Thymus (tissue), 11 donors: ENCODE data around the gene BICC1. TPM values are rescaled to one million over a fixed set of nuclear protein-coding genes. Genes with fewer than 3 reads are reported as not detected.

Experiments used
- DNase-seq, 9 donors: peaks; one replicate each; pipeline ENCODE4 v3.0.0-alpha.2; 2013; ENCODE audit warnings: low spot score in 9 of 9, low read depth in 6 of 9, missing footprints in 1 of 9
- H3K27ac ChIP-seq, 2 donors: one replicate each; pipeline ENCODE4 v1.5.1; 2013; ENCODE audit warnings: control low read depth in 1 of 2, low read depth in 1 of 2, low read length in 1 of 2, mild to moderate bottlenecking in 1 of 2, moderate library complexity in 1 of 2
- H3K27me3 ChIP-seq, 2 donors: one replicate each; pipeline ENCODE4 v1.5.1; 2013; ENCODE audit warnings: low read length in 1 of 2; ENCODE audit not compliant: control insufficient read depth in 2 of 2, insufficient read depth in 1 of 2
- H3K36me3 ChIP-seq, 2 donors: one replicate each; pipeline ENCODE4 v1.5.1; 2013; ENCODE audit warnings: low read length in 1 of 2, mild to moderate bottlenecking in 1 of 2, moderate library complexity in 1 of 2; ENCODE audit not compliant: control insufficient read depth in 2 of 2, insufficient read depth in 2 of 2
- H3K4me1 ChIP-seq, 2 donors: one replicate each; pipeline ENCODE4 v1.5.1; 2013; ENCODE audit warnings: low read length in 2 of 2; ENCODE audit not compliant: control insufficient read depth in 2 of 2, insufficient read depth in 2 of 2
- H3K4me3 ChIP-seq, 2 donors: one replicate each; pipeline ENCODE4 v1.5.1; 2013; ENCODE audit warnings: low read length in 2 of 2, control low read depth in 1 of 2, mild to moderate bottlenecking in 1 of 2
- H3K9me3 ChIP-seq, 2 donors: one replicate each; pipeline ENCODE4 v1.5.1; 2013; ENCODE audit warnings: low read length in 1 of 2, mild to moderate bottlenecking in 1 of 2; ENCODE audit not compliant: control insufficient read depth in 2 of 2, insufficient read depth in 1 of 2
- WGBS: extraction: QIAGEN DNeasy Blood & Tissue Kit; methylation state at CpG from one replicate; pipeline ENCODE4 v1.1.7; 2013; 5-methylcytosine and 5-hydroxymethylcytosine counted together
- polyA plus RNA-seq: library from polyadenylated mRNA; stranded (reverse); fragments of 200-250 nt; gene quantifications from one replicate; pipeline ENCODE4 v1.2.3, GENCODE V29; 2013
- total RNA-seq: library from RNA; stranded (reverse); fragments of 120-200 nt; gene quantifications from one replicate; pipeline ENCODE4 v1.2.4, GENCODE V29; 2013
- donor health status: healthy.

The BICC1 gene
- total and polyA plus RNA-seq, 2 donors, result 1.8 to 1.9 TPM

DNA sequence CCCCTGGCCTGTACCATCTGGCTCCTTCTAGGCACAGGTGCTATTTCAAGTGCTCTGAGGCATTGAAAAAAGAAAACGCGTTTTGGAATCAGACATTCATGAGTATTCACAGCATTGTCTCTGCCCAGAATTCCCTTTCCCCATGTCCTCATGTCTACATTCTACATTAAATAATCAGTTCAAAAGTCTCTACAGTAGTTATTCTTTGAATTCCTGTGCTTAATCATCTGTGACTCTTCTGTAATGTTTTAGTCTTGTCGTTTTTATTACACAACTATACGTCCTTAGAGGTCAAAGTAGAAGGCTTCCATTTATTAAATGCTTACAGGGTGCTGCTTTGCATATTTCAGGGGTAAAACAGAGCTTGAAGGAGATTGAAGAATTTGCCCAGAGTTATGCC, 95.7 kb downstream of the BICC1 start:
- Histone ChIP-seq H3K9me3 (no peaks in the 10 kb centered on the region), H3K4me1 (no peaks in the 10 kb centered on the region), H3K4me3 (no peak overlapping the region), H3K27ac (no peak overlapping the region), H3K27me3 (no peaks in the 10 kb centered on the region), H3K36me3 (no peaks in the 10 kb centered on the region)
- WGBS, result 90% methylated on average over 4 of the region's 4 CpGs
- DNase-seq, result no peak

DNA sequence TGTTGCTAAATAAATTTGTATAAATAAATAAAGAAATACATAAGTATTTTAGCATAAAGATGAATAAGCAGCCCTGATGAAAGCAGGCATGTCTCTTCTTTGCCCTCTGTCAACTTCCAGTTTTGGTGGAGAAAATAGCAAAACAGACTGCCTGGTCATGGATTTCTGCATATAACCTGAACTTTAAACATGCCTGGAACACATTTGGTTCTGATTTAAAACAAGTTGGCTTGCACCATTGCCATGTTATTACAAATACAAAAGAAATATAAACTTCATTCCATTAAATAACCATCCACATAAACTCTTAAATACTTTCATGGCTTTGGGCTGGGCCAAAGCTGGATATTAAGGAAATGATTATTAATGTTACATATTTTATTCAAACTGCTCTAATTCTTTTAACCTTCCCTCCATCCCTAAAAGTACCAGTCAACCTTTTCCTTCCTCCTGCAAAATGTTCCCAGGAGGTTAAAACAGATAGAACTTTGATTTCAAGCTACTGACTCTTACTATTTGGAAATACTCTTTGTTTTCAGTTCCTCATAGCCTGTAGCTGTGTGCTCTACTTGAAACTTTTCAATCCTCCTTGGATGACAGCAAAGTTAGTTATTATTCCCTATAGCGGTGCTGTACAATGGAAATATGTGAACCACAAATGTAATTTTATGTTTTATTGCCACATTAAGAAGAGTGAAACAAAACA, 96.3 kb downstream of the BICC1 start:
- Histone ChIP-seq H3K9me3 (no peaks in the 10 kb centered on the region), H3K4me3 (no peak overlapping the region), H3K27me3 (no peaks in the 10 kb centered on the region), H3K27ac (no peak overlapping the region), H3K4me1 (no peaks in the 10 kb centered on the region), H3K36me3 (no peaks in the 10 kb centered on the region)
- no peak for DNase-seq
- WGBS, result 99% methylated on average over 1 of the region's 1 CpG

DNA sequence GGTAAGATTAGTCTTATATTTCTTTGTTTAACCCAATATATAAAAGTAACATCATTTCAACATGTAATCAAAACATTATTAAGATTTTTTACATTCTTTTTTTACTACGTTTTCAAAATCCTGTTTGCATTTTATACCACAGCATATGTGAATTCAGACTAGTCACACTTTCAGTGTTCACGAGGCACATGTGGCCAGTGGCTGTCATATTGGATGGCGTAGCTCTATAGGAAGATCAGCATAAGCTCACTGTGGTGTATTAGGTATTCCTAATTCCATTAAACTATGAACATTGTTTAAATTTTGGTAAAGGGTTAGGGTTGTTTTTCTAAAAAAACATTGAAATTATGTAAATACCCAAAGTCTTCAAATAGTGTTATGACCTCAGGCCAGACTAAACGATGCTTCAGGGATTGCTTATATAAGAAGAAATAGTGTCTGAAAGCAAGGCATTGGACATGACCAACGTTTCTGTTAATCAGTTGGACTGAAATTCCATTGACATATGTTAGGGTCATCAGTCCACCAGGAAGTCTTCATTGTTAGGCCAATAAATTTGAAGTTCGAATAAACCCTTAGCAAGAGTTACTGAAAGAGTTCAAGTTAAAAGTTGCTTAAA, 97.0 kb downstream of the BICC1 start:
- H3K9me3 ChIP-seq, result no peaks in the 10 kb centered on the region
- 91% methylated on average over 6 of the region's 6 CpGs for WGBS
- no peaks in the 10 kb centered on the region for H3K4me1 ChIP-seq
- no peak overlapping the region for H3K4me3 ChIP-seq
- no peak overlapping the region for H3K27ac ChIP-seq
- no peaks in the 10 kb centered on the region for H3K27me3 ChIP-seq
- DNase-seq, result no peak
- no peaks in the 10 kb centered on the region for H3K36me3 ChIP-seq

DNA sequence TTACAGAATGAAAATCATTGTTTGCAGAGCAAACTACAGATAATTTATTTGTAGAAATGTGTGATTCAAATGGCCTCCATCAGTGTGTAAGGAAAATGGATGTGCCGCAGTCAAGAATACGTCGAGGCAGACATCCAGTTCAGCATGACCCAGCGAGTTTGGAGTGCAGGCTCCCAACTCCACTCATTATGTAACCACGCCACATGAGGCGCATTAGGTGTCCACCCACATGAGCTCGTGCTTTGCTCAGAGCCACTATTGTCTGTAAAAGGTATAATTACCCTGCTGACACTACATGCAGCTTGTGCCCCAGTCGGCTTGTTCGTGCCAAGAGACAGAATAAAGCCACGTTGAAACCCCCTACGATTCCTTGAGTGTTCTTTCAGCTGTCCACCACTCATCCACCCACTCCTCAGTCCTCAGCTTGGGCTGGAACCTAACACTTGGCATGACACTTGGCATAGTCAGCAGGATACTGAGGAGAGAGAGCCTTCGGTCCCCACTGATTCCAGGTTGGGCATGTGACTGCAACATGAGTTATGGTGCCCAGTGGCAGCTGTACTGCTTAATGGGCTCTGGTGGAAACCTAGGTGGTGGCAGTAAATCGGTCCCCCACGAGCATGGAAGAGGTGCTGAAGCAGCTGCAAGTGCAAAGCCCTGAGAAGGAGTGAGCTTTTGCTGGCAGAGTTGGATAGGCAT, 102.7 kb downstream of the BICC1 start:
- no peaks in the 10 kb centered on the region for H3K4me1 ChIP-seq
- no peak overlapping the region for H3K27ac ChIP-seq
- peaks cover 0 to 7% of the 10 kb centered on the region in 2 donors for H3K9me3 ChIP-seq
- 92% methylated on average over 14 of the region's 14 CpGs for WGBS
- no peak overlapping the region for H3K4me3 ChIP-seq
- H3K36me3 ChIP-seq, result no peaks in the 10 kb centered on the region
- H3K27me3 ChIP-seq, result no peaks in the 10 kb centered on the region
- no peak for DNase-seq

DNA sequence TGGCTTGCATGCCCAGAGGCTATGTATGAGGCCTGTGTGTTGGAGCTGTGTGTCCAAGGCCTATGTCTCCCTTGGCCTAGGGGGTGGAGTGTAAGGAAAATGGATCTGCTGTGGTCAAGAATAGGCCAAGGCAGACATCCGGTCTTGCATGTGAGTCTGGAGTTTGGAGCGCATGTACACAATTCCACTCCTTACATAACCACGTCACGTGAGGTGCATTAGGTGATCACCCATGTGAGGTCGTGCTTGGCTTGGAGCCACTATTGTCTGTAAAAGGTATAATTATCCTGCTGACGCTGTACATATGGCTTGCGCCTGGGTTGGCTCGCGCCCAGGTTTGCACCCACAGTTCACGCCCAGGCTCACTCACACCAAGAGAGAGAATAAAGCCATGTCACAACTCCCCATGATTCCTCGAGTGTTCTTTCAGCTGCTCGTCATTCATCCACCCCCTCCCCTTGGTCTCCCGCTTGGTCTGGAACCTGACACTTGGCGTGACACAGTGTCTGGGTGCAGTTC, 105.5 kb downstream of the BICC1 start:
- no peaks in the 10 kb centered on the region for H3K36me3 ChIP-seq
- H3K27me3 ChIP-seq, result no peaks in the 10 kb centered on the region
- H3K27ac ChIP-seq, result no peak overlapping the region
- no peak overlapping the region for H3K4me3 ChIP-seq
- no peaks in the 10 kb centered on the region for H3K4me1 ChIP-seq
- WGBS, result 95% methylated on average over 14 of the region's 14 CpGs
- no peak for DNase-seq
- peaks cover 0 to 7% of the 10 kb centered on the region in 2 donors for H3K9me3 ChIP-seq

DNA sequence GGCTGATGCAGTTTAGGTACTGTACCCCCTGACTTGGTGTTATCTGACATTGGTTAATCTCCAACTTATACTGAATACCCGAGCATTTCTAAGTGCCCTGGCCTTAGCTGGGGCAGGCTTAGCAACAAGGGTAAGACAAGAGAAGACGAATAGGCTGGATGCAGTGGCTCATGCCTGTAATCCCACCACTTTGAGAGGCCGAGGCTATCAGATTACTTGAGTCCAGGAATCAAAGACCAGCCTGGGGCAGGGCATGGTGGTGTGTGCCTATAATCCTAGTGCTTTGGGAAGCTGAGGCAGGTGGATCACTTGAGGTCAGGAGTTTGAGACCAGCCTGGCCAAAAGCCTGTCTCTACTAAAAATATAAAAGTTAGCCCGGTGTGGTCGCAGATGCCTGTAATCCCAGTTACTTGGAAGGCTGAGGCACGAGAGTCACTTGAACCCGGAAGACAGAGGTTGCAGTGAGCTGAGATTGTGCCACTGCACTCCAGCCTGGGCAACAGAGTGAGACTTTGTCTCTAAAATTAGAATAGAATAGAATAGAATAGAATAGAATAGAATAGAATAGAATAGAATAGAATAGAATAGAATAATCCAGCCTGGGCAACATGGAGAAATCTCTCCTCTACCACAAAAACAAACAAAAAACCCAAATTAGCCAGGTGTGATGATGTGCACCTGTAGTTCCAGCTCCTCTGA, 108.9 kb downstream of the BICC1 start:
- Histone ChIP-seq H3K9me3 (no peaks in the 10 kb centered on the region), H3K4me1 (no peaks in the 10 kb centered on the region), H3K4me3 (no peak overlapping the region), H3K27me3 (no peaks in the 10 kb centered on the region), H3K36me3 (no peaks in the 10 kb centered on the region), H3K27ac (no peak overlapping the region)
- 95% methylated on average over 7 of the region's 7 CpGs for WGBS
- DNase-seq, result no peak

DNA sequence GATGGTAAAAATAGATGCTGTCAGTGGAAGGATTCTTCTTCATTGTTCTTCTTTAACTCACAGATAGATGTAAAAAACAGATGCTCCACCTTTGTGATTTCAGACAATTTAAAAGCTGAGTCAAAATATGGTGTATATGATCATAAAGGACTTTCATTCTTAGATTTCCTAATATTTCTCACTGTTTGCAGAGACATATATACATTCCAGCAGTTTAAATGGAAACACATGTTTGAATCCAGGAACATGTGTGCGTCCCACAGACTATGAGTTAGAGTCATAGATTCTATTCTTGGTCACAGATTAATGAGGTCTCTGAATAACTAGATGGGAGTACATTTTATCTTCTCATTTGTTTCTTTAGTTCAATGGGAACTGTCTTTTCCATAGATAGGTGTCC, 109.6 kb downstream of the BICC1 start:
- Histone ChIP-seq H3K9me3 (no peaks in the 10 kb centered on the region), H3K4me1 (no peaks in the 10 kb centered on the region), H3K4me3 (no peak overlapping the region), H3K27ac (no peak overlapping the region), H3K36me3 (no peaks in the 10 kb centered on the region), H3K27me3 (no peaks in the 10 kb centered on the region)
- WGBS, result 95% methylated on average over 1 of the region's 1 CpG
- DNase-seq, result no peak

DNA sequence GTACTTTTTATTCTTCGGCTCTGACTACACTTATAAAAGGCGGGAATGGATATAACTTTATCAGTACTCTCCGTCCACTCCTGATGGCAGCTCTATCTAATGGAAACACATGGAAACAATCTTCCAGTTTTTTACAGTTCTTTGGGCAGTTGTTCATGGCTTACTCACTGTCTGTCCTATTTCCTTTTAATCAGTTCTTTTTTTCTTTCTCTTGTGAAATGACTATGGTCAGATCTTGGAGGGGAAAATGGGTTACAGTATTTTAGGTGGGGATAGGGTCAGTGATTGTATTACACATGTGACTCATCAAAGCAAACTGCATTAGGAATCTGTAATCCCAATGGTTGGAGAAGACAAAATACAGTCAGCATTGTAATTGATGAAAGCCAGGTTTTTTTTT, 112.4 kb downstream of the BICC1 start:
- DNase-seq, result no peak
- no peak overlapping the region for H3K27ac ChIP-seq
- WGBS, result 65% methylated on average over 3 of the region's 3 CpGs
- H3K4me3 ChIP-seq, result no peak overlapping the region
- no peaks in the 10 kb centered on the region for H3K9me3 ChIP-seq
- no peaks in the 10 kb centered on the region for H3K36me3 ChIP-seq
- H3K4me1 ChIP-seq, result no peaks in the 10 kb centered on the region
- H3K27me3 ChIP-seq, result no peaks in the 10 kb centered on the region

DNA sequence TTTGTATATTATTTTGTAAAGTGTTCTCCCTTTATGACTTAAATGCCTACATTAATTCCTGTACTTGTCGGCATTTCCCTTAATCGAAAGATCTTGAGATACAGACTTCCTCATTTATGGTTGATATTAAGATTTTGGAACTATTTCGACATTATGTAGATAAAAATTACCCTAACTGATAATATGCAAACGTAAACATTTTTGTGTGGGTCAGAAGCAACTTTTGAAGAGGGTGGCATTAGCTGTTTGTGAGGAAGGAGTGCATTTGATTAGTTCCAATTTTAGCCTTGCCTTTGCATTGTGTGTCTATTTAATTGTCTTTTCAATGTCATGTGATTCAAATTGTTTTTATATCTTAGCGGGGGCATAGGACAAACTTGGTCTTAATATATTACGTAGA, 114.7 kb downstream of the BICC1 start:
- Histone ChIP-seq H3K9me3 (no peaks in the 10 kb centered on the region), H3K27me3 (no peaks in the 10 kb centered on the region), H3K4me3 (no peak overlapping the region), H3K4me1 (no peaks in the 10 kb centered on the region), H3K27ac (no peak overlapping the region), H3K36me3 (no peaks in the 10 kb centered on the region)
- no peak for DNase-seq
- WGBS, result 94% methylated on average over 6 of the region's 6 CpGs
